OCI-LY7 (cell line): ENCODE measurements around the gene ZNF808. TPM values are rescaled to one million over a fixed set of nuclear protein-coding genes. Genes with fewer than 3 reads are reported as not detected.
"Not testable (repeated sequence)": the region's sequence is repeated elsewhere in the genome, so short reads cannot be mapped to it uniquely, and the experiment has no call there.

Experiments used
- BruUV-seq: library from RNA; stranded (reverse); fragments of 400-500 nt; replicated peaks from 2 replicates; lab custom pipeline; 2021; lab: Mats Ljungman, UMichigan
- CTCF ChIA-PET: fragments of 300-600 bp; sonication (Branson Sonifier 250); formaldehyde crosslinking; loops from one replicate; lab custom pipeline; 2022; ENCODE audit warnings: antibody characterized with exemption; ENCODE audit not compliant: unreplicated experiment; lab: Charles Lee
- POLR2A ChIA-PET: fragments of 300-600 bp; sonication (Branson Sonifier 250); formaldehyde crosslinking; loops from one replicate; lab custom pipeline; 2022; ENCODE audit warnings: antibody characterized with exemption; lab: Charles Lee
- DNase-seq: peaks from one replicate; pipeline ENCODE4 v3.0.0-alpha.2; 2015; ENCODE audit warnings: low spot score
- H2AFZ ChIP-seq: fragments of 200-600 bp; sonication (generic), shearing (Covaris generic); 2 replicates; pipeline ENCODE4 v1.6.1; 2014; ENCODE audit warnings: mild to moderate bottlenecking, antibody characterized with exemption, low read length, moderate library complexity
- H3K27ac ChIP-seq: fragments of 200-600 bp; sonication (generic); 2 replicates; pipeline ENCODE4 v1.5.1; 2014; ENCODE audit warnings: mixed run types, low read depth, mild to moderate bottlenecking, moderate library complexity, low read length, inconsistent platforms; ENCODE audit not compliant: poor library complexity, severe bottlenecking
- H3K36me3 ChIP-seq: fragments of 200-600 bp; sonication (generic); 2 replicates; pipeline ENCODE4 v1.6.1; 2014; ENCODE audit warnings: mild to moderate bottlenecking, antibody characterized with exemption, low read length, moderate library complexity, mixed read lengths; ENCODE audit not compliant: insufficient read depth
- H3K4me1 ChIP-seq: fragments of 200-600 bp; sonication (generic); 2 replicates; pipeline ENCODE4 v1.5.1; 2014; ENCODE audit warnings: mild to moderate bottlenecking, low read length; ENCODE audit not compliant: insufficient read depth, poor library complexity, severe bottlenecking
- H3K4me2 ChIP-seq: fragments of 200-600 bp; sonication (generic); 2 replicates; pipeline ENCODE4 v1.6.1; 2014; ENCODE audit warnings: mild to moderate bottlenecking, low read length
- H3K4me3 ChIP-seq: fragments of 200-600 bp; sonication (generic); 2 replicates; pipeline ENCODE4 v1.5.1; 2014; ENCODE audit warnings: mild to moderate bottlenecking, low read depth, low read length; ENCODE audit not compliant: poor library complexity, severe bottlenecking
- H3K79me2 ChIP-seq: fragments of 200-600 bp; sonication (generic); 2 replicates; pipeline ENCODE4 v1.6.1; 2016; ENCODE audit warnings: low read depth, mild to moderate bottlenecking, low read length, moderate library complexity, mixed read lengths; ENCODE audit not compliant: insufficient read depth
- H3K9me2 ChIP-seq: fragments of 200-600 bp; sonication (generic); 2 replicates; pipeline ENCODE4 v1.6.1; 2016; ENCODE audit warnings: mild to moderate bottlenecking, low read length, mixed read lengths; ENCODE audit not compliant: insufficient read depth
- H3K9me3 ChIP-seq: fragments of 200-600 bp; sonication (generic); 2 replicates; pipeline ENCODE4 v1.6.1; 2014; ENCODE audit warnings: mild to moderate bottlenecking, mixed run types, low read length, mixed read lengths
- H4K20me1 ChIP-seq: fragments of 200-600 bp; sonication (generic); 2 replicates; pipeline ENCODE4 v1.6.1; 2014; ENCODE audit warnings: mild to moderate bottlenecking, antibody characterized with exemption, low read length, moderate library complexity, mixed read lengths; ENCODE audit not compliant: insufficient read depth
- CTCF ChIP-seq: fragments of 200-600 bp; sonication (generic); conservative IDR thresholded peaks from 2 replicates; pipeline ENCODE4 v1.5.1; 2014; ENCODE audit warnings: mild to moderate bottlenecking, antibody characterized with exemption, low read length, moderate library complexity, mixed read lengths
- EZH2phosphoT487 ChIP-seq: fragments of 200-600 bp; sonication (generic); IDR thresholded peaks from 2 replicates; pipeline ENCODE4 v1.6.1; 2018; ENCODE audit warnings: low read depth, borderline replicate concordance, mild to moderate bottlenecking, mixed run types, antibody characterized with exemption, low read length, moderate library complexity, mixed read lengths
- intact Hi-C: fragments of 100-400 bp; cut with micrococcal nuclease; formaldehyde crosslinking; loops from one replicate; pipeline ENCODE4 v1.10.0; 2022; ENCODE audit not compliant: unreplicated experiment
- total RNA-seq, 2 experiments: library from RNA; depleted of rRNA in 1 of 2; stranded (reverse); fragments of >200 nt in 1 of 2; shearing (Covaris generic) in 1 of 2; gene quantifications; 2 replicates each; pipeline ENCODE4 v1.2.3, GENCODE V29; 2014 to 2022

Gene ZNF808
- total RNA-seq, 2 experiments from 2014 or later: 26.9 to 29.2 TPM

DNA sequence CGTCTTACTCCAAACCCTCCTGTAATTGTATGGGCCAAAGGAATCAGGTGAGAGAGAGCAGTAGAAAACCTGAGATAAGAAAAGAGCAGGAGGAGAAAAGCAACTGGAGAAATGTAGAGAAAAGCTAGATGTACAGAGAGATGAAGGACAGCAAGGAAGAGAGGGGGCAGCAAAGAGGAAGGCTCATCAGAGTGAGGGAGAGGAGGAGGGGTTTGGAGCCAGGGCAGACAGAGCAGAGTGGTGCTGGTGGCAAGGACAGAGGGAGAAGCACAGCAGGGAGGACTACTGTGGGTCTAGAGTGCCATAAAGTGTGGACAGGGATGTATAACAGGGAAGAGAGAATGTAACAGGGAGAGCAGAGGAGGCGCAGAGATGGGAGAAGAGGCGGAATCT is 74.5 kb downstream of the ZNF808 start:
- peak overlapping the region; percentile 79 for H3K4me2 ChIP-seq
- CTCF ChIA-PET, H3K4me1 ChIP-seq, H4K20me1 ChIP-seq, H3K9me3 ChIP-seq, POLR2A ChIA-PET, DNase-seq, H3K79me2 ChIP-seq, intact Hi-C loops, BruUV-seq, H3K9me2 ChIP-seq, H3K27ac ChIP-seq: not testable (repeated sequence)
- H3K36me3 ChIP-seq: peaks cover 25% of the 10 kb centered on the region
- peak overlapping the region; percentile 73 for H3K4me3 ChIP-seq
- H2AFZ ChIP-seq: peak overlapping the region; percentile 59; the same call in 1 of the 2 replicates
- TF ChIP-seq CTCF: peak; percentile 36; the same call in 1 of the 2 replicates

GRCh38 chr19:52602941-52603340 is 75.5 kb downstream of the ZNF808 start:
- no TSS peak for BruUV-seq
- ChIA-PET CTCF (no interaction called here), POLR2A (no interaction called here)
- Histone ChIP-seq H3K36me3 (peaks cover 17% of the 10 kb centered on the region), H2AFZ (no peak overlapping the region), H3K27ac (no peak overlapping the region), H3K9me2 (no peaks in the 10 kb centered on the region), H3K4me3 (no peak overlapping the region), H4K20me1 (no peaks in the 10 kb centered on the region), H3K4me2 (no peak overlapping the region), H3K4me1 (peaks cover 8% of the 10 kb centered on the region), H3K79me2 (no peaks in the 10 kb centered on the region), H3K9me3 (no peaks in the 10 kb centered on the region)
- intact Hi-C loops: no loop called here
- no peak for TF ChIP-seq CTCF
- no peak for TF ChIP-seq EZH2phosphoT487
- no peak for DNase-seq

GRCh38 chr19:52603558-52604207 is 76.2 kb downstream of the ZNF808 start:
- no peak overlapping the region for H3K4me2 ChIP-seq
- intact Hi-C loops: no loop called here
- TF ChIP-seq EZH2phosphoT487 (no peak), CTCF (no peak)
- H2AFZ ChIP-seq: no peak overlapping the region
- no peak for DNase-seq
- no TSS peak for BruUV-seq
- CTCF ChIA-PET: no interaction called here
- POLR2A ChIA-PET: interaction anchor here (0.6 to 0.9 kb wide), 2 partner anchors 38 to 527 kb away, joined by 3 to 4 read pairs; no protein-coding TSS in a partner anchor
- no peak overlapping the region for H3K4me3 ChIP-seq
- no peaks in the 10 kb centered on the region for H3K9me2 ChIP-seq
- H3K36me3 ChIP-seq: peaks cover 12% of the 10 kb centered on the region
- no peaks in the 10 kb centered on the region for H3K79me2 ChIP-seq
- no peaks in the 10 kb centered on the region for H4K20me1 ChIP-seq
- H3K4me1 ChIP-seq: peaks cover 8% of the 10 kb centered on the region
- H3K9me3 ChIP-seq: no peaks in the 10 kb centered on the region
- H3K27ac ChIP-seq: no peak overlapping the region
